ENCODE results near the gene BCKDHA. TPM values are rescaled to one million over a fixed set of nuclear protein-coding genes. Genes with fewer than 3 reads are reported as not detected.

BCKDHA gene
- total and polyA plus RNA-seq, 8 donors: 9.3 to 34.2 (median 22.1) TPM

DNA sequence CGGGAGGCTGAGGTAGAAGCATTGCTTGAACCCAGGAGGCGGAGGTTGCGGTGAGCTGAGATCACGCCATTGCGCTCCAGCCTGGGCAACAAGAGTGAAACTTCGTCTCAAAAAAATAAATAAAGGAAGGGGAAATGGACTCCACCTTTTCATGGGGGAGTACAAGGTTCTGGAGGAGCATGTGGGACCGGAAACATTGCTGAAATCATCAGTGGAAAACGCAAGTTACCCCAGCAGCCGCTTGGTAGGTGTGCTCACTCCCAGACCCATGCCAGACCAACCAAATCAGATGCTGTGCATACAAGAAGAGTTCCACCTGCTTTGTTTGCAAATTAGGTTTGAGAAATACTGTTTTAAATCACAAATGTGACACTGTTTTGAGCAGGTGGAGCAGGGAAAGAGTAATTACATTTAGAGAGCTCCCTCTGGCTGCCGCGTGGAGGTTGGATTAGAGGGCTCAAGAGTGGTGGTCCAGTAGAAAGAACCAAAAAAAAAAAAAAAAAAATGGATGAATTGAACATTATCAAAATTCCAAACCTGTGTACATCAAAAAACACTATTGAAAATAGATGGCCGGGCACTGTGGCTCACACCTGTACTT lies 50.2 kb downstream of the BCKDHA start:
- ATAC-seq (no peak), FAIRE-seq (no peak), DNase-seq (no peak)
- no peaks in the 10 kb centered on the region for H3K27me3 ChIP-seq
- 47 to 48% methylated on average over 12 of the region's 12 CpGs for WGBS, 2 donors
- H3K27ac ChIP-seq: no peak overlapping the region
- TF ChIP-seq CTCF (IDR thresholded peaks at IDR 0.05): no peak
- H3K36me3 ChIP-seq: no peaks in the 10 kb centered on the region
- no peak overlapping the region for H3K4me3 ChIP-seq
- intact Hi-C loops (cut with DNase I): loop anchor here in 2 of 3 donors (5.0 to 10.0 kb wide), 3 partner anchors 113 to 127 kb away; partner anchors contain the start of gene CEACAM21 (in 1 of the 2)
- H3K9me3 ChIP-seq: no peaks in the 10 kb centered on the region
- H3K4me1 ChIP-seq: no peaks in the 10 kb centered on the region

GRCh38 chr19:41449079-41449864 lies 51.7 kb downstream of the BCKDHA start:
- intact Hi-C loops (cut with DNase I): loop anchor here in 2 of 3 donors (5.0 to 10.0 kb wide), 3 partner anchors 114 to 126 kb away; partner anchors contain the start of gene CEACAM21 (in 1 of the 2)
- DNase-seq: peak; percentile 51 to 87 (median 73)
- no peak for FAIRE-seq
- peak; percentile 92 to 99 (median 95) for TF ChIP-seq CTCF (IDR thresholded peaks at IDR 0.05)
- H3K27ac ChIP-seq: no peak overlapping the region
- 4% methylated on average over 22 of the region's 22 CpGs for WGBS, 2 donors
- ATAC-seq: peak; percentile 90 to 99 (median 96)
- no peaks in the 10 kb centered on the region for H3K4me1 ChIP-seq
- no peaks in the 10 kb centered on the region for H3K9me3 ChIP-seq
- H3K27me3 ChIP-seq: no peaks in the 10 kb centered on the region
- no peaks in the 10 kb centered on the region for H3K36me3 ChIP-seq
- peak overlapping the region in 1 of 4 donors; percentile 2 for H3K4me3 ChIP-seq

- no peak overlapping the region for H3K4me3 ChIP-seq
- ATAC-seq (no peak), FAIRE-seq (no peak), DNase-seq (no peak)
- TF ChIP-seq CTCF (IDR thresholded peaks at IDR 0.05): no peak
- intact Hi-C loops (cut with DNase I): loop anchor here in 2 of 3 donors (5.0 to 10.0 kb wide), 4 partner anchors 75 to 125 kb away; partner anchors contain the start of gene CEACAM21 (in 1 of the 2)
- H3K27ac ChIP-seq: no peak overlapping the region
- 22 to 36% methylated on average over 3 of the region's 3 CpGs for WGBS, 2 donors
- H3K4me1 ChIP-seq: no peaks in the 10 kb centered on the region
- H3K27me3 ChIP-seq: no peaks in the 10 kb centered on the region
- no peaks in the 10 kb centered on the region for H3K36me3 ChIP-seq
- H3K9me3 ChIP-seq: no peaks in the 10 kb centered on the region
These were observed 52.2 kb downstream of the BCKDHA start for GRCh38 chr19:41449865-41450178.

GRCh38 chr19:41452584-41453275 lies 55.1 kb downstream of the BCKDHA start:
- Histone ChIP-seq H3K27me3 (no peaks in the 10 kb centered on the region), H3K36me3 (no peaks in the 10 kb centered on the region), H3K27ac (no peak overlapping the region), H3K4me3 (no peak overlapping the region), H3K9me3 (no peaks in the 10 kb centered on the region), H3K4me1 (peaks cover 0 to 3% (median 0%) of the 10 kb centered on the region in 3 donors)
- TF ChIP-seq CTCF (IDR thresholded peaks at IDR 0.05): no peak
- ATAC-seq: no peak
- FAIRE-seq: no peak
- no peak for DNase-seq
- intact Hi-C loops (cut with DNase I): loop anchor here in 1 of 3 donors (10.0 kb wide), 1 partner anchor 72 kb away; no protein-coding TSS in a partner anchor
- WGBS, 2 donors: 50 to 68% methylated on average over 6 of the region's 6 CpGs
